ENCODE results near the gene PTRHD1. TPM values are rescaled to one million over a fixed set of nuclear protein-coding genes. Genes with fewer than 3 reads are reported as not detected.

PTRHD1 gene
- total RNA-seq, 1 experiment from 2014 or later, result 39.2 TPM

GRCh38 chr2:24792874-24793760 is at the start of gene PTRHD1, which contains the start of gene CENPO (continued):
- TF ChIP-seq, protein P1, sequence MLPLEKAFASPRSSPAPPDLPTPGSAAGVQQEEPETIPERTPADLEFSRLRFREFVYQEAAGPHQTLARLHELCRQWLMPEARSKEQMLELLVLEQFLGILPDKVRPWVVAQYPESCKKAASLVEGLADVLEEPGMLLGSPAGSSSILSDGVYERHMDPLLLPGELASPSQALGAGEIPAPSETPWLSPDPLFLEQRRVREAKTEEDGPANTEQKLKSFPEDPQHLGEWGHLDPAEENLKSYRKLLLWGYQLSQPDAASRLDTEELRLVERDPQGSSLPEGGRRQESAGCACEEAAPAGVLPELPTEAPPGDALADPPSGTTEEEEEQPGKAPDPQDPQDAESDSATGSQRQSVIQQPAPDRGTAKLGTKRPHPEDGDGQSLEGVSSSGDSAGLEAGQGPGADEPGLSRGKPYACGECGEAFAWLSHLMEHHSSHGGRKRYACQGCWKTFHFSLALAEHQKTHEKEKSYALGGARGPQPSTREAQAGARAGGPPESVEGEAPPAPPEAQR (CRISPR knock-in tag; IDR thresholded peaks at IDR 0.05), result no peak
- peak; percentile 49; the same call in 1 of the 2 replicates for TF ChIP-seq EMX1 (CRISPR knock-in tag; IDR thresholded peaks at IDR 0.05)
- TF ChIP-seq KAT7 (CRISPR knock-in tag; IDR thresholded peaks at IDR 0.05; ENCODE audit: borderline replicate concordance), result peak; percentile 86; the same call in 1 of the 2 replicates
- TF ChIP-seq, protein P2, sequence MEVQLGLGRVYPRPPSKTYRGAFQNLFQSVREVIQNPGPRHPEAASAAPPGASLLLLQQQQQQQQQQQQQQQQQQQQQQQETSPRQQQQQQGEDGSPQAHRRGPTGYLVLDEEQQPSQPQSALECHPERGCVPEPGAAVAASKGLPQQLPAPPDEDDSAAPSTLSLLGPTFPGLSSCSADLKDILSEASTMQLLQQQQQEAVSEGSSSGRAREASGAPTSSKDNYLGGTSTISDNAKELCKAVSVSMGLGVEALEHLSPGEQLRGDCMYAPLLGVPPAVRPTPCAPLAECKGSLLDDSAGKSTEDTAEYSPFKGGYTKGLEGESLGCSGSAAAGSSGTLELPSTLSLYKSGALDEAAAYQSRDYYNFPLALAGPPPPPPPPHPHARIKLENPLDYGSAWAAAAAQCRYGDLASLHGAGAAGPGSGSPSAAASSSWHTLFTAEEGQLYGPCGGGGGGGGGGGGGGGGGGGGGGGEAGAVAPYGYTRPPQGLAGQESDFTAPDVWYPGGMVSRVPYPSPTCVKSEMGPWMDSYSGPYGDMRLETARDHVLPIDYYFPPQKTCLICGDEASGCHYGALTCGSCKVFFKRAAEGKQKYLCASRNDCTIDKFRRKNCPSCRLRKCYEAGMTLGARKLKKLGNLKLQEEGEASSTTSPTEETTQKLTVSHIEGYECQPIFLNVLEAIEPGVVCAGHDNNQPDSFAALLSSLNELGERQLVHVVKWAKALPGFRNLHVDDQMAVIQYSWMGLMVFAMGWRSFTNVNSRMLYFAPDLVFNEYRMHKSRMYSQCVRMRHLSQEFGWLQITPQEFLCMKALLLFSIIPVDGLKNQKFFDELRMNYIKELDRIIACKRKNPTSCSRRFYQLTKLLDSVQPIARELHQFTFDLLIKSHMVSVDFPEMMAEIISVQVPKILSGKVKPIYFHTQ (CRISPR knock-in tag; IDR thresholded peaks at IDR 0.05), result peak; percentile 80; the same call in 1 of the 2 replicates
- no peak for TF ChIP-seq ZNF263 (CRISPR knock-in tag; IDR thresholded peaks at IDR 0.05; ENCODE audit: low read depth)
- TF ChIP-seq NR1H2 (CRISPR knock-in tag; IDR thresholded peaks at IDR 0.05), result no peak
- TF ChIP-seq NFYB (CRISPR knock-in tag; conservative IDR thresholded peaks at IDR 0.05; ENCODE audit: low read depth), result no peak
- TF ChIP-seq GABPB1 (CRISPR knock-in tag; IDR thresholded peaks at IDR 0.05), result peak; percentile 82
- TF ChIP-seq, protein P3, sequence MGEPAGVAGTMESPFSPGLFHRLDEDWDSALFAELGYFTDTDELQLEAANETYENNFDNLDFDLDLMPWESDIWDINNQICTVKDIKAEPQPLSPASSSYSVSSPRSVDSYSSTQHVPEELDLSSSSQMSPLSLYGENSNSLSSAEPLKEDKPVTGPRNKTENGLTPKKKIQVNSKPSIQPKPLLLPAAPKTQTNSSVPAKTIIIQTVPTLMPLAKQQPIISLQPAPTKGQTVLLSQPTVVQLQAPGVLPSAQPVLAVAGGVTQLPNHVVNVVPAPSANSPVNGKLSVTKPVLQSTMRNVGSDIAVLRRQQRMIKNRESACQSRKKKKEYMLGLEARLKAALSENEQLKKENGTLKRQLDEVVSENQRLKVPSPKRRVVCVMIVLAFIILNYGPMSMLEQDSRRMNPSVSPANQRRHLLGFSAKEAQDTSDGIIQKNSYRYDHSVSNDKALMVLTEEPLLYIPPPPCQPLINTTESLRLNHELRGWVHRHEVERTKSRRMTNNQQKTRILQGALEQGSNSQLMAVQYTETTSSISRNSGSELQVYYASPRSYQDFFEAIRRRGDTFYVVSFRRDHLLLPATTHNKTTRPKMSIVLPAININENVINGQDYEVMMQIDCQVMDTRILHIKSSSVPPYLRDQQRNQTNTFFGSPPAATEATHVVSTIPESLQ (CRISPR knock-in tag; IDR thresholded peaks at IDR 0.05), result no peak
- TF ChIP-seq NR3C1 (CRISPR knock-in tag; conservative IDR thresholded peaks at IDR 0.05; ENCODE audit: low read depth), result no peak
- no peak for TF ChIP-seq ZNF219 (CRISPR knock-in tag; IDR thresholded peaks at IDR 0.05; ENCODE audit: borderline replicate concordance)
- TF ChIP-seq, protein P4, sequence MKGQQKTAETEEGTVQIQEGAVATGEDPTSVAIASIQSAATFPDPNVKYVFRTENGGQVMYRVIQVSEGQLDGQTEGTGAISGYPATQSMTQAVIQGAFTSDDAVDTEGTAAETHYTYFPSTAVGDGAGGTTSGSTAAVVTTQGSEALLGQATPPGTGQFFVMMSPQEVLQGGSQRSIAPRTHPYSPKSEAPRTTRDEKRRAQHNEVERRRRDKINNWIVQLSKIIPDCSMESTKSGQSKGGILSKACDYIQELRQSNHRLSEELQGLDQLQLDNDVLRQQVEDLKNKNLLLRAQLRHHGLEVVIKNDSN (CRISPR knock-in tag; IDR thresholded peaks at IDR 0.05), result no peak
- TF ChIP-seq, protein P5, sequence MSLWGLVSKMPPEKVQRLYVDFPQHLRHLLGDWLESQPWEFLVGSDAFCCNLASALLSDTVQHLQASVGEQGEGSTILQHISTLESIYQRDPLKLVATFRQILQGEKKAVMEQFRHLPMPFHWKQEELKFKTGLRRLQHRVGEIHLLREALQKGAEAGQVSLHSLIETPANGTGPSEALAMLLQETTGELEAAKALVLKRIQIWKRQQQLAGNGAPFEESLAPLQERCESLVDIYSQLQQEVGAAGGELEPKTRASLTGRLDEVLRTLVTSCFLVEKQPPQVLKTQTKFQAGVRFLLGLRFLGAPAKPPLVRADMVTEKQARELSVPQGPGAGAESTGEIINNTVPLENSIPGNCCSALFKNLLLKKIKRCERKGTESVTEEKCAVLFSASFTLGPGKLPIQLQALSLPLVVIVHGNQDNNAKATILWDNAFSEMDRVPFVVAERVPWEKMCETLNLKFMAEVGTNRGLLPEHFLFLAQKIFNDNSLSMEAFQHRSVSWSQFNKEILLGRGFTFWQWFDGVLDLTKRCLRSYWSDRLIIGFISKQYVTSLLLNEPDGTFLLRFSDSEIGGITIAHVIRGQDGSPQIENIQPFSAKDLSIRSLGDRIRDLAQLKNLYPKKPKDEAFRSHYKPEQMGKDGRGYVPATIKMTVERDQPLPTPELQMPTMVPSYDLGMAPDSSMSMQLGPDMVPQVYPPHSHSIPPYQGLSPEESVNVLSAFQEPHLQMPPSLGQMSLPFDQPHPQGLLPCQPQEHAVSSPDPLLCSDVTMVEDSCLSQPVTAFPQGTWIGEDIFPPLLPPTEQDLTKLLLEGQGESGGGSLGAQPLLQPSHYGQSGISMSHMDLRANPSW (CRISPR knock-in tag; conservative IDR thresholded peaks at IDR 0.05; ENCODE audit: low read depth), result no peak
- TF ChIP-seq TEAD1 (CRISPR knock-in tag; IDR thresholded peaks at IDR 0.05), result peak; percentile 76
